ENCODE measurements around the gene C17orf113.

DNA sequence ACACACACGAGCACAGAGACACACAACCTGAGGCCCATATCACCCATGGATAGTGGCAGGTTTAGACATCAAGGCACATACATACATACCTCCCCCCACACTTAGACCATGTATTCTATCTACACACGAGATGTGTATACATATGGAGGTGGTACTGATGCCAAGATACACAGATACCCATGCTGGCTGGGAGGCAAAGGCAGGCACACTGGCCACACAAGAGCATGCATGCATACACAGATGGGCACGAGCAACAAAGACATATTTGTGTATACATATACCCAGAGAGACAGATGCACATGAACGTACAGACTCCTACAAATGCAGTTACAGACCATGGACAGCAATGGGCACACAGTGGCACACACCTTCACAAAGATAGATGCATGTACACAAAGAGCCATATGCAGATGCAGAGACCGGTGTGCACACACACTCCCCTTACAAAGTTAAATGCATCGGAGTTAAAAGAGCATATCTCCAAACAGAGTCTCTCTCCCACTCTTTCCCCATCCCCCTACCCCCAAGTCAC is 2.0 kb upstream of the C17orf113 start:
- TF ChIP-seq GATA3 (IDR thresholded peaks at IDR 0.05; ENCODE audit: low read depth, low read length) (no peak), GATA2 (IDR thresholded peaks at IDR 0.05; ENCODE audit: low read depth, low read length) (no peak)

All from SH-SY5Y (cell line).